Medulla oblongata (tissue), 1 donor: Measurements from ENCODE around the gene PCGF6.
"Not testable (repeated sequence)": the region's sequence is repeated elsewhere in the genome, so short reads cannot be mapped to it uniquely, and the experiment has no call there.

Source experiments
- DNase-seq: peaks from one replicate; pipeline ENCODE4 v3.0.0-alpha.2; 2015; ENCODE audit errors: extremely low spot score

PCGF6 gene

GRCh38 chr10:103316087-103316486, 34.9 kb downstream of the PCGF6 start:
- no peak for DNase-seq

GRCh38 chr10:103310197-103310596, 40.7 kb downstream of the PCGF6 start:
- DNase-seq = no peak

- no peak for DNase-seq
Measured at GRCh38 chr10:103307594-103307993, 43.3 kb downstream of the PCGF6 start.

GRCh38 chr10:103295374-103296015, 55.4 kb downstream of the PCGF6 start:
- DNase-seq = no peak

GRCh38 chr10:103291588-103291987, 59.4 kb downstream of the PCGF6 start:
- DNase-seq = no peak

- no peak for DNase-seq
Measured at GRCh38 chr10:103287992-103288391, 62.9 kb downstream of the PCGF6 start.

GRCh38 chr10:103284170-103284569, 66.8 kb downstream of the PCGF6 start:
- no peak for DNase-seq

- no peak for DNase-seq
Measured at GRCh38 chr10:103282961-103283360, 68.0 kb downstream of the PCGF6 start.

- no peak for DNase-seq
Measured at GRCh38 chr10:103281753-103282152, 69.2 kb downstream of the PCGF6 start.

GRCh38 chr10:103280506-103280905, 70.4 kb downstream of the PCGF6 start:
- DNase-seq = no peak

GRCh38 chr10:103280031-103280430, 70.9 kb downstream of the PCGF6 start:
- no peak for DNase-seq

GRCh38 chr10:103278862-103279298, 72.1 kb downstream of the PCGF6 start:
- DNase-seq = no peak

- DNase-seq = no peak
Measured at GRCh38 chr10:103278537-103278823, 72.5 kb downstream of the PCGF6 start.

GRCh38 chr10:103277713-103278536, 73.0 kb downstream of the PCGF6 start:
- DNase-seq = no peak

GRCh38 chr10:103276896-103277712, 73.8 kb downstream of the PCGF6 start, which contains the start of gene INA:
TSS of gene INA (plus strand) at chr10:103277138. CDS start at chr10:103277212, 74 bp downstream.
- DNase-seq = no peak

GRCh38 chr10:103276251-103276895, 74.6 kb downstream of the PCGF6 start:
- no peak for DNase-seq

GRCh38 chr10:103273041-103273441, 77.9 kb downstream of the PCGF6 start:
- no peak for DNase-seq

GRCh38 chr10:103265717-103266329, 85.1 kb downstream of the PCGF6 start:
- DNase-seq = peak; percentile 69

GRCh38 chr10:103262229-103262628, 88.7 kb downstream of the PCGF6 start:
- DNase-seq = no peak

GRCh38 chr10:103259989-103260388, 91.0 kb downstream of the PCGF6 start:
- DNase-seq = no peak

GRCh38 chr10:103258928-103259327, 92.0 kb downstream of the PCGF6 start:
- not testable (repeated sequence) for DNase-seq
